A673 (cell line): Measurements from ENCODE around the gene ZNF69.
"Not testable (repeated sequence)": the region's sequence is repeated elsewhere in the genome, so short reads cannot be mapped to it uniquely, and the experiment has no call there.

Experiments used
- CTCF ChIP-seq: fragments of 300-800, 200-600 bp; sonication (generic); conservative IDR thresholded peaks from 2 replicates; pipeline ENCODE4 v1.5.1; 2017; ENCODE audit warnings: low read depth, mild to moderate bottlenecking, antibody characterized with exemption, low read length, moderate library complexity, mixed read lengths
- EZH2 ChIP-seq: fragments of 200-600 bp; sonication (generic); IDR thresholded peaks from 2 replicates; pipeline ENCODE4 v1.6.1; 2017; ENCODE audit warnings: borderline replicate concordance, low read depth, mild to moderate bottlenecking, mixed read lengths, antibody characterized with exemption, low read length; ENCODE audit not compliant: poor library complexity, severe bottlenecking

DNA sequence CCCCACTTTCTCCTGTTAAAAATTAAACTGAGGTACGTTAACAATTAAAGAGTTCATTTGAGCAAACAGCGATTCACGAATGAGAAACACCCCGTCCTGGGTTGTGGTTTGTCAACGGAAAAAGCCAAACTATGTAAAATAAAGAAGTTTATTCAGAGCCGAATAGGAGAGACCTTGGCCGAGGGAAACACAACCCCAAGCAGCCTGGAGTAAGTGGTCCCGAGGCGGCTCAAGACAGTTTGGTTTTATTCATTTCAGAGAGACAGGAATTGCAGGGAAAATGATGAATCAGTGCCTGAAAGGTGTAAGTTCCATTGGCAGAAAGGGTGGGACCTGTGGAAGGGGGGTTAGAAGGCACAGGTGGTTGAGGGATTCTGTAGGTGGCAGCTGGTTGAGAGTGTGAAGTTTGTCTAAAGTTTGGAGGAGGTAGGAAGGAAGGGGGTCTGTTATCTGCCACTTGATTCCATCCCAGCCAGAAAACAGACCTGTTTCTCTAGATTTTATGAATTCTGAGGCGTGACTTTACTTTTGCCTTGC is 38.1 kb downstream of the ZNF69 start:
- TF ChIP-seq CTCF, EZH2: not testable (repeated sequence)
